GM19025 (cell line): ENCODE results near the gene SNX11.

Experiments used
- ATAC-seq: cut with Tn5 transposase; IDR thresholded peaks from one replicate; pipeline ENCODE4 v1.9.1; 2021; ENCODE audit warnings: mild to moderate bottlenecking, low read depth, moderate library complexity; ENCODE audit not compliant: unreplicated experiment

Gene SNX11

GRCh38 chr17:48093341-48094045 lies 14.1 kb upstream of the SNX11 start:
- ATAC-seq: no peak

GRCh38 chr17:48095611-48096010 lies 12.0 kb upstream of the SNX11 start:
- no peak for ATAC-seq

- ATAC-seq: no peak
Observed at GRCh38 chr17:48100160-48100559, 7.4 kb upstream of the SNX11 start.

GRCh38 chr17:48100591-48101011 lies 7.0 kb upstream of the SNX11 start:
- no peak for ATAC-seq

- ATAC-seq: peak; percentile 91
Observed at GRCh38 chr17:48101012-48101720, 6.4 kb upstream of the SNX11 start, which contains the start of gene CBX1. TSS of gene CBX1 (minus strand) at chr17:48101478. CDS start at chr17:48077004, 24,474 bp downstream.

- ATAC-seq: no peak
Observed at GRCh38 chr17:48102043-48102750, 5.4 kb upstream of the SNX11 start.

- no peak for ATAC-seq
Observed at GRCh38 chr17:48102798-48103715, 4.5 kb upstream of the SNX11 start.

GRCh38 chr17:48104440-48104839 lies 3.1 kb upstream of the SNX11 start:
- ATAC-seq: no peak

GRCh38 chr17:48106802-48107136 lies 797 bp upstream of the SNX11 start:
- ATAC-seq: no peak

GRCh38 chr17:48110761-48111160 lies 3.2 kb downstream of the SNX11 start:
- no peak for ATAC-seq

GRCh38 chr17:48111937-48112241 lies 4.3 kb downstream of the SNX11 start:
- no peak for ATAC-seq

- ATAC-seq: no peak
Observed at GRCh38 chr17:48113201-48113676, 5.7 kb downstream of the SNX11 start.

GRCh38 chr17:48121923-48122664 lies 14.5 kb downstream of the SNX11 start:
- ATAC-seq: no peak

GRCh38 chr17:48122665-48123045 lies 15.1 kb downstream of the SNX11 start:
- ATAC-seq: no peak

- ATAC-seq: no peak
Observed at GRCh38 chr17:48123111-48123510, 15.5 kb downstream of the SNX11 start.

GRCh38 chr17:48123776-48124388 lies 16.3 kb downstream of the SNX11 start:
- ATAC-seq: no peak

GRCh38 chr17:48125829-48126531 lies 18.4 kb downstream of the SNX11 start:
- no peak for ATAC-seq

GRCh38 chr17:48126532-48126850 lies 18.9 kb downstream of the SNX11 start:
- no peak for ATAC-seq
